Measurements from ENCODE around the gene TMEM184C. TPM values are rescaled to one million over a fixed set of nuclear protein-coding genes. Genes with fewer than 3 reads are reported as not detected.

Gene TMEM184C
- total RNA-seq, 1 donor from 2014 or later, result 18.1 TPM

DNA sequence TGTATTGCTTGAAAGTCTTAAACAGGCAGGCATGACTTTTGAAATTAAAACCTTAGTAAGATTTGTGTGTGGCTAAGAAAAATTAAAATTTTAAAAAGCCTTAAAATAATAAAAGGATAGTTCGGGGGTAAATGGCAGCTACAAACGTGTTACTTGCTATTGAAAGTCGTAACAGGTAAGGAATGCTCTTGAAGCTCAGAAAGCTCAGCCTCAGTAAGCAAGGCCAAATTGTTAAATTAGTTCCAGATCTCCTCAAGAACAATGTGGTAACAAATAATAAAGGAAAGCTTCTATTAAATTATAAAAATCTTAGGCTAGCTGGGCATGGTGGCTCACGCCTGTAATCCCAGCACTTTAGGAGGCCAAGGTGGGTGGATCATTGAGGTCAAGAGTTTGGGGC is 41.3 kb downstream of the TMEM184C start:
- ATAC-seq, result no peak

DNA sequence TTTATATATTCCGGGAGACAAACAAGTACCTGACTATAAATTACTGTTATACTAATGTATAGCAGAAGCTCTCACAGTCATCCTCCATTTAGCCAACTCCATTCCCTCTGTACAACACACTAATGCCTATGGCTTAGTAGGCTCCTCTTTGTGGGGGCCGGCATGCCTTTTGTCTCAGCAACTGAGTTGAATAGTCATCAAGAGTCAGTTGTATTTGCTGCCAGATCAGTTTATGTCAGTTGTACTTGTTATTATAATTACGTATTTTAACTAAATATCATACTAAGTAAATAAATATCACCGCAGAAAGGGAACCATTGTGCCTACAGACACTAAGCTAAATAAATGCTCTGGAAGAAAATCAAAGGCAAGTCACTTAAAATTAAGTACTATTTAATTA is 56.9 kb downstream of the TMEM184C start:
- ATAC-seq, result no peak

DNA sequence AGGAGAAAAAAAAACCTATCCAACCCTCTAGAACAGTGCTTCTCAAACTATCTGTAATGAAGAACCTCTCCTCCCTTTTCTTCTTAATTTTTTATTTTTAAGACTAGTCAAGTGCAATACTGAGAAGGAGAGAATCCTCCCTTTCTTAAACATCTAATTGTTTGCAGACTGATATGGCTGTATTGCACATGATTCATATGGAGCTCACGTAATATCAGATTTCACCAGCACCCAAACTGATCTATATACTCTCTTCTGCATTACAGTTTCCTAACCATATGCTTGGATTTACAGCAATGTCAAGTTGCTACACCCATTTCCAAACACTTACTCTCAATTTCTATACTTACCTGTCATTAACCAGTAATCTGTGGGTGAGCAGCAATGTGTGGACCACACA is 57.3 kb downstream of the TMEM184C start:
- no peak for ATAC-seq

DNA sequence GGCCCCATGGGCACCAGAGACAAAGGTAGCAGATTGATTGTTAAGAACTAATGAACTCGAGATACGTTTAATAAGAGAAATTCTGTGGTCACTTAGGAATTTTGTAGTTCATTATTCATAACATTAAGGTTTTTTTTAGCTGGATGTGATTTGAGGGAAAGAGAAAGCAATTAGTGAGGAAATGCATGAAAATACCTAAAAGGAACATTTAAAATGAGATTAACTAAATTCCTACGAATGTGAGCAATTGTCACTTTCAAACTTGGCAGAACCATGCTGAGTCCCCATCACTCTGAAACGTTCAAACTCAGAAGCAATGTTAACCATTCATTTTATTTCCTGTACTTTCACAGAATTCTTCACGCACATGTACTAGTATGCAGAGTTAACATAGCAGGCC is 60.9 kb downstream of the TMEM184C start:
- no peak for ATAC-seq

DNA sequence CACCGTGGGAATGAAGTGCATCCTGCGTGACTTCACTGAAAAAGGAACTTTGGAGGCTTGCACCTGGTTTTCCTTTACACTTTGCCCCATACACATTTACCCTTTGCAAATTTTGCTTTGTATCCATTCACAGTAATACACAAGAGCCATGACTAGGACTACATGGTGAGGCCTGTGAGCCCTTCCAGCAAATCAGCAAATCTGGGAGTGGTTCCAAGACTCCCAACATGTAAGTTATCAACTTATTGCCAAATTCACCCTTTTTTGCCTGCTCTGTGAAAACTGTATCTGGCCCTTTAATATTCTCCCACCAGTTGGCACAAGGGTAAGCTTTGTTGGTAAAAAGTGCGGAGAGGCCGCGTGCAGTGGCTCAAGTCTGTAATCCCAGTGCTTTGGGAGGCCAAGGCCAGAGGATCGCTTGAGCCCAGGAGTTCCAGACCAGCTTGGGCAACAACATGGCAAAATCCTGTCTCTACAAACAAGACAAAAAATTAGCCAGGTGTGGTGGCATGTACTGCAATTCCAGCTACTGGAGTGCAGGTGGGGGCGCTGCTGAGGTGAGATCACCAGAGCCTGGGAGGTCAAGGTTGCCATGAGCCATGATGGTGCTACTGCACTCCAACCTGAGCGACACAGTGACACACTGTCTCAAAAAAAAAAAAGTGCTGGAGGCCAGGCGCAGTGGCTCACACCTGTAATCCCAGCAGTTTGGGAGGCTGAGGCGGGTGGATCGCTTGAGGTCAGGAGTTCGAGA is 61.8 kb downstream of the TMEM184C start:
- no peak for ATAC-seq

DNA sequence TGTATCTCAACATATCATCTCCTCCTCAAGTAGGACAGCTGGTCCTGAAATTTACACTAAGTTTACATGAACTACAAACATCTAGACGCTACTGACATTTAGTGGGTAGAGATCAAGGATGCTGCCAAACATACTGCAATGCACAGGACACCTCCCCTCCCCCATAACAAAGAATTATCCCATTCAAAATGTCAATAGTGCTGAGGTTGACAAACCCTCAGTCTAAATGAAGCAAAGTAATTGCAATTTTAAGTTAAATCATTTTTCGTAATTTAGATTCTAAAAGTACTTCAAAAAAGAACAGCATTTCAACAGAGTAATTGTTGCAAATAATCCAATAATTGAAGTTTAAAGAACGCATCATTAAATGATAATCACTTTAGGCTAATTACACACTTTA is 65.6 kb downstream of the TMEM184C start:
- ATAC-seq, result no peak

DNA sequence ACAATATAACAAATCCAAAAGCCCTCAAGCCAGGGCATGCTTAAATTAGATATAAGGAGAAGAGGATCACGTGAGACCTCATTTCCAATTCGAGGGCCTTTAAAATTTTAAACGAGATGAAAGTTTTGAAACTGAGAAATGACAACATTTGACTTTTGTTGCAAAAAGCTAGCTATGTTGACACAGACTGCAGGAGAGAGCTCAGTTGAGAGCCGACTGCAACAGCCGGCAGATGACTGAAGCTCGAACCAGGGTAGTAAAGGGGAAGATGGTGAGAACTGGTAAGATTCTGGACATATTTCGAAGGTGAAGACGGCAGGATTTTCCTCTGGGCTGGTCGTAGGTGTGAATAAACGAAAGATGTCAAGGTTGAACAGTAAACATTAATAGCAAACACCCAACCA is 66.0 kb downstream of the TMEM184C start:
- peak; percentile 38 for ATAC-seq

DNA sequence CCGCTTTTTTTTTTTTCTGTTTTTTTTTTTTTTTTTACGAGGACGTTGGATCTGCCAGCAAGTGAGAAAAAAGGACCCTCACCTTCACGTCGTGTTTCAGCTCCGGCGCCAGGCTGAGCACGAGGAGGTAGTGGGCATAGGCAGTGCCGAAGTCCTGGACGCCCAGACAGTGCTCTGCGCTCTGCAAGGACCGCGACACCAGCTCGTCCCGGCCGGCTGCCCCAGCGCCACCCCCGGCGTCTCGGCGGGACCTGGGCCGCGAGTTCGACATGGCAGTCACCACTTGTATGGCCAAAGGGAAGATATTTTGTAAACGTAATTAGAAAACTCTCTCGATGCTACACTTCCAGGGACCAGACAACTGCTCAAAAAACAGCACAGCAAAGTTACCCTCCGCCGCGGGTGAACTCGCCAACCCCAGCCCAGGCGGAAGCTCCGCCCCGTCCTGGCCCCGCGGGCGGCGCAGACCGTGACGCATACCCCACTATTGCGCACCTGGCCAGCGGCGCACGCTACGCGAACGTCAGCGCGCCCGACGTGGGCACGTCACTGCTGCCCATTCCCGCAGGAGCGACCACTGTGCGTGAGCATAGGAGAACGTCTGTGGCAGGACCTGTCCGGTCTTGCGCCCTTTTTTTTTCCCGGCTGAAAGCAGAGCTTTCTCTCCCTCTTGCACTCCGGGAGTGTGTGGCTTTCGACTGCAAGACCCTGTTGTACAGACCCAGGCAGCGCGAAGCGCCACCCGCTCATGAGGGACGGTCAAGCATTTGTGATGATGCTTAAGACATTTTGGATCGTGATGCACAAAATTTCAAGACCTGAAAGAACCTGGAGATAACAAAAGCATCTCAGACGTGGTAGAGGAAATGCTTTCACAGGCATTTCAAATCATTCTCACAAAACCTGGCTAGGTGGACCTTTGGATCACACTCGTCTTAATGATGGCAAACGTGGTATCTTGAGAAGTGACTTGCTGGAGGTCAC is 66.8 kb downstream of the TMEM184C start, which contains the start of gene PRMT9:
TSS of gene PRMT9 (minus strand) at position 447 of the 984 bp plus-strand sequence. CDS start at position 271, 176 bp downstream.
- ATAC-seq, result peak; percentile 100

DNA sequence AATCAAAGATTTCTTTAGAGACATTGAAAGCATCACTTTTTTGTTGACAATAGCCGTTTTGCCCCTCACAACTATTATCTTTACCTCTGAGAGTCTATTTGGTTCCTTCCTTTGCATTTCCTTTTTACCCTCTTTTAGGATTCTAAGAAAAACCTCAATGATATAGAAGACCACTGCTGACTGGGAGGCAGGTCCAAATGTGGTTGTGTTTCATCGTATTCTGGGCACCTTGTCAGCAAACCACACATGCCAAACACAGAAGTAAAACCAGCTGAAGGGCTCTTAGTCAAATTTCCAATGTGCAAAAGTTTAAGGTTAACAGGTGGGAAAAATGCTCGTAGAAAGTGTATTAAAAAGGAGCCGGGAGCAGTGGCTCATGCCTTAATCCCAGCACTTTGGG is 71.9 kb downstream of the TMEM184C start:
- no peak for ATAC-seq

DNA sequence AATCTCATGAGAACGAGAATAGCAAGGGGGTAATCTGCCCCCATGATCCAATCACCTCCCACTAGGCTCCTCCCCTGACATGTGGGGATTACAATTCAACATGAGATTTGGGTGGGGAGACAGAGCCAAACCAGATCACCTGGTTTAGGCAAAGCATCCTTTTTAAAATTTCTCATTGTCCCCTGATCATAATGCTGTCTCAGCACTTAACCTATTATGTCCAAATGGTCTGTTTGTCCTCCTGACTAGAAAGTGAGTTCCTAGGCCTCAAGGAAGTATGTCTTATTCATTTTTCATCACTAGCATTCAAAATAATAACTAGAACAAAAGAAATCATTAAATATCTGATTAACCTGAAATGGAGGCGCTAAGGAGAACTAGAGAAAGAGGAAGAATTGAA is 74.6 kb downstream of the TMEM184C start:
- ATAC-seq, result no peak

DNA sequence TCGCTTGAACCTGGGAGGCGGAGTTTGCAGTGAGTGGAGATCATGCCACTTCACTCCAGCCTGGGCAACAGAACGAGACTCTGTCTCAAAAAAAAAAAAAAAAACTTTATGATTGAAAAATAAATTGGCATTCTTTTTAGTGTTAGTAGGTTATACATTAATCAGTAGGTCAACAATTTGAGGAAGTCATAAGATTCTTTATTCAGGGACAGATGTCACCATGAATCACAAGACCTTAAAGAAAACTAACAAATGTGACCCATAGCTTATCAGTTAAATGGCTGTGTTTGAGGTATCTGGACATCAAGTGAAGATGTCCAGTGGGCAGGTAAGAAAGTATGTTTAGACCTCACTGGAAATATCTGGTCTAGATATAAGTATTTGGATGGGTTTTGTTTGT is 76.0 kb downstream of the TMEM184C start:
- ATAC-seq, result no peak

DNA sequence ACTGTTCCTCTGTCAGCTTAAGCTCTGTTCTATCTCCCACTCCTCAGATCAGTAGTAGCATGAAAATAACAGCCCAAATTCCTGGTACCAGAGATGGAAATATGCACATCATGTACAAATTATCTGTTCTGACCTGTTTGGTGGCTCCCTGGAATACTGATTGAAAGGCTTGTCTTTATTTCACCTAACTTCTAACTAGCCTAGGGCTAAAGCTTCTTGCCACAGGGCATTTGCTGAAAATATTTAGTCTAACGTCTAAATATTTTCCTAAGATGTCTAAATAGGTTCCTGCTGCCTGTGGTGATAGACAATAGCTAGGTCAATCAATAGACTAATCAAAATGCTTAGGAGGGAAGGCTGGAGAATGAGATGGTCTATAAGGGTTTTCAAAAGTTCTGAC is 79.7 kb downstream of the TMEM184C start:
- no peak for ATAC-seq

DNA sequence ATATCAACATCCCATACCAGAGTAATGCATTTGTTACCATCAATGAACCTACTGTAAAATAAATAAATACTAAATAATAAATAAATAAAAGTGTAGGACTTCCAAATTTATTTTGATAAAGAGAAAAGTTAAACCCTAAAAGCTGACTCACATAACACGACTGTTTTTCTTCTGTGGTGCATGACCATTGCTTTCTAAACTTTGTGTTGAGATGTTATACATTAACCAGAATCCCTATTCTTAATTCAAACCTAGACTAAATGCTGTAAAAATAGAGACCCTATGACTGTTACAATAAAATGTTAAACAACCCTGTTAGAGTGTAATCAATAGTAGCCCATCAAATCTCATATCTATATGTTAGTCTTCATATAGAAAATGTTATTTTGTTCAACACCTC is 87.6 kb downstream of the TMEM184C start:
- no peak for ATAC-seq

DNA sequence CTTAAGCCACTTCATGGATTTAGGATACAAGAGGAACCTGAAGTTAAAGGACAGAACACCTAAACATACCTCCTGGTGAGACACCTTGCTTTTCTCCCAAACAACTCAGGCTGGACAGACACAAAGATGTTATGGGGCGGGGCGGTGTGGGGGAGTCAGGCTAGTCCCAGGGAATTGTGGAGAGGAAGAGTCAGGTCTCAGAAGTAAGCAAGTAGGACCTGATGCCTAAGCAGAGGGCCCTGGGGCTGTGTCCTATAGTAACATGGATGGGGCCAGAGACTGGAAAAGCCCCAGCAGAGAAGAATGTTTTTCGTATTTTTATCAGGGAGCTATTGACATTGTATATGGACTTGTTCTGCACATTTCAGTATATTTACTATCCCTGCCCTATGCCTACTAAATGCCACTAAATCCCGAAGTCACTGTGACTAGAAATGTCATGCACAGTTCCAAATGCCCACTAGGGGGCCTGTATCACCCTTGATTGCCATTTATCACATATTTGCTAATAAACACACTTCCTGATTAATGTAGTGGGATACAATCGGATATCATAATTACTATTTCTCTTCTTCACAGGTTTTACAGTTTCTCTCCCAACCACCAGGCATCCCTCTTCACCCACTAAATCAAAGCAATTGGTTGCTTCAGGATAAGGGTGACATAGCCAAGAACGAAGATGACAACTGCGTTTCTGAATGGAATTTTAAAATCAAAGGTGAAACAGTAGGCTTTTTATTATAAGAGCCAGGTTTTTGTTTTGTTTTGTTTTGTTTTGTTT is 90.9 kb downstream of the TMEM184C start:
- ATAC-seq, result peak; percentile 60

DNA sequence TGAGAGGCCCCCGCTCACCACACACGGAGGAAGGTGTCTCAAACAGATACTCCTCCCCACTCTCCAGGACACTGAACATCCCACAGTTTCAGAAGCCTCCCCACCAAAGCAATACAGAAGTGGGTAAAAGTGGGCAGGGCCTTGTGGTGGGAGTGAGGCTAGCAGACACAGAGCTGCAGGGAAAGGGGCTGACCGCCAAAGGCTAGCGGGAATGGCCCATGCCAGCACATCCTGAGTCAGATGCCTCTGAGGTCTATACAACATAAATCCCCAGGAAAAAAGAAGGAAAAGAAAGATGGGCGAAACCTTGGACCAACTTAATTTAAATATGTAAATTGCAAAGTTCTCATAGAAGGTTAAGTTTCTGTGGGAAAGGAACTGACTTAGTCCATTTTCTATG is 92.8 kb downstream of the TMEM184C start:
- ATAC-seq, result no peak

DNA sequence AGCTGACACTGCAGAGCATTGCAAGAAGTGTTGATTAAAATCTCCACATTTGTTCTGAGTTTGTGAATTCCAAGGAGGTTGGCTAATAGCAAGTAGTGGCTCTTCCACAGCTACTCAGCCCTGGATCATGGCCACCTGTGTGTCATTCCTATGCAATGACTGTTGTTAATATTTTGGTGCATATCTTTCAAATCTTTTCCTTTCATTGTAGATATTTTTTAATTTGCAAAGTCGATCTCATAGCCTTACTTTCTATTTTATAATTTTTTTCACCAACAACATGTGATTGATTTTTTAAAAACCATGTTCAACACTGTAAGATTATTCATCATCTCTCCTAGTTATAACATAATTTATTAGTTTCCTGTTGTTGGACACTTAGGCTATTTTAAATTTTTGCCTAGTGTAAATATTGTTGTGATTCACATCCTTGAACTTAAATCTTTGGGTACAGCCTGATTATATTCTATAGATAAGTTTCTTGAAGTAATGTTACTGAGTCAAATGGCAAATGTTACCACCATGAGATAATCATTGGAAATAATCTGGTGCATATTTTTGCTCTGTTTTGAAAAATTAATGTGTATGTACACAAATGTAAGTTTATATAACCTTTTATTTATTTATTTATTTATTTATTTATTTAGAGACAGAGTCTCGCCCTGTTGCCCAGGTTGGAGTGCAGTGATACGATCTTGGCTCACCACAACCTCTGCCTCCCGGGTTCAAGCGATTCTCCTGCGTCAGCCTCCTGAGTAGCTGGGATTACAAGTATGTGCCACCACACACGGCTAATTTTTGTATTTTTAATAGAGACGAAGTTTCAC is 97.6 kb downstream of the TMEM184C start:
- ATAC-seq, result no peak

DNA sequence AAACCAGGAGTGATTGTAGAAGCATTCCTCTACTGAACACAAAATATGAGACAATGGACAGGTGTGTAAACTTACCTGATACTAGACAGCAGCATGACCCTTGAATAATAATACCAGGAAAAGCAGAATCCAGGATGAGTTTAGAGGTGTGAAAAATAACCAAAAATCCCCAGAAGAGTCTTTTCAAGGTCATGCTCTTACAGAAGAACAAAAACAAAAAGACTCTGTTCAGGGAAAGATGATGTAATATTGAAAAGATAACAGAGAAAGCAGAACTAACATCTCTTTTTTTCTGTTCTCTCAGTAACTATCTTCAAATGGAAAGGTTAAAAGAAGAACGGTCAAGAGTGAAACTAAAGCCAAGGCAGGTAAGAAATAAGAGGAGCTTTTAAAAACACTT is 100.7 kb downstream of the TMEM184C start:
- no peak for ATAC-seq
